GM19238 (cell line): ENCODE measurements around the gene BCS1L.

Source experiments
- DNase-seq: peaks from one replicate; pipeline ENCODE4 v3.0.0; 2011; ENCODE audit warnings: low spot score; ENCODE audit not compliant: insufficient read length

Gene BCS1L, protein sequence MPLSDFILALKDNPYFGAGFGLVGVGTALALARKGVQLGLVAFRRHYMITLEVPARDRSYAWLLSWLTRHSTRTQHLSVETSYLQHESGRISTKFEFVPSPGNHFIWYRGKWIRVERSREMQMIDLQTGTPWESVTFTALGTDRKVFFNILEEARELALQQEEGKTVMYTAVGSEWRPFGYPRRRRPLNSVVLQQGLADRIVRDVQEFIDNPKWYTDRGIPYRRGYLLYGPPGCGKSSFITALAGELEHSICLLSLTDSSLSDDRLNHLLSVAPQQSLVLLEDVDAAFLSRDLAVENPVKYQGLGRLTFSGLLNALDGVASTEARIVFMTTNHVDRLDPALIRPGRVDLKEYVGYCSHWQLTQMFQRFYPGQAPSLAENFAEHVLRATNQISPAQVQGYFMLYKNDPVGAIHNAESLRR

GRCh38 chr2:218659258-218659987 lies at the start of gene BCS1L, which contains the start of gene ZNF142:
Gene BCS1L (plus strand): TSS chr2:218659683. CDS start chr2:218660988, 1,305 bp downstream.
Gene ZNF142 (minus strand): TSS chr2:218659623. CDS start chr2:218656429, 3,194 bp downstream.
- peak; percentile 92 for DNase-seq

DNA sequence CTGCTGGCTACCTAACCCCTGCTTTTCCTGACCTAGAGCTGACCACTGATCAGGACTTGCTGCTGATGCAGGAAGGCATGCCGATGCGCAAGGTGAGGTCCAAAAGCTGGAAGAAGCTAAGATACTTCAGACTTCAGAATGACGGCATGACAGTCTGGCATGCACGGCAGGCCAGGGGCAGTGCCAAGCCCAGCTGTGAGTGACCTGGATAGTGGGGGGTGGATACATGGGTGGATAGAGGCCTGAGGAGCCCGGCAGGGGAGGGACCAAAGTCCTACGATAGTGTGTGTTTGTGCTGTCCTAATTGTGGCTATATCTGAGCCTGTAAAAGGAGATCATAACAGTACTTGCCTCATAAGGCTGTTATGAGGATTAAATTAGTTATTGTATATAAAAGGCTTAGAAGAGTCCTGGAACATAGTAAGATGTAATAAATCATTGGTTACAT lies 43.6 kb upstream of the BCS1L start:
- DNase-seq: no peak

- DNase-seq: no peak
Measured at GRCh38 chr2:218618102-218618860, 41.2 kb upstream of the BCS1L start.

GRCh38 chr2:218621007-218621406 lies 38.5 kb upstream of the BCS1L start:
- DNase-seq: no peak

- no peak for DNase-seq
Measured at GRCh38 chr2:218622606-218623365, 36.7 kb upstream of the BCS1L start.

DNA sequence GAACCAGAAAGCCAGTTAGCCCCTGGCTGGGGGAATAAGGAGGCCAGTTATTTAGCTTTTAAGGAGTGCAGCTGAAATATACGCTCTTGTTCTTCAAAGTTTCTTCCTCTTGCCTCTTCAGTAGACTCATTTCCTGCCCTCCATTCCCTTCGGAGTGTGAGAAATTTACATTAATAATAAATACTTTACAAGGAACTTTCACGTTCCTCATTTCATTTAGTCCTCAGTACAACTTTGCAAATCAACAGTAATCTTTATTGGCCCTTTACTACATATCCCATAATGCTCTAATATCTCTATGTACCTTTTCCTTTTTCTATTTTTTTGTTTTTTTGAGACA lies 36.1 kb upstream of the BCS1L start:
- DNase-seq: no peak

- DNase-seq: no peak
Measured at GRCh38 chr2:218626369-218626768, 33.1 kb upstream of the BCS1L start.

GRCh38 chr2:218627939-218628338 lies 31.5 kb upstream of the BCS1L start:
- no peak for DNase-seq

DNA sequence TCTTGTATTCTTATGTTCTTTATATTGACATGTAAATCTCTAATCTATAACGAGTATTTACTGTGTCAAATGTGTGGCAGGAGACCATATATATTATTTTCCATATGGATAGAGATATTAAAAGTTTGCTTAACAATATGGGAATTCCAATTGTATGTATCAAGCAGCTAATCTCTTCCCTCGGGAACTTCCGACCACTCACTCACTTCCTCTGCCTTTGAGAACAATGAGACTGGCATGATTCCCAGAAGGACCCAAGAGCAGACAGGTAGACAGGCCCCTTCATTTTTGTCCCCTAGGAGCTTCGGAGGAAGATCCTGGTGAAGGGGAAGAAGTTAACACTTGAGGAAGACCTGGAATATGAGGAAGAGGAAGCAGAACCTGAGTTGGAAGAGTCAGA lies 27.6 kb upstream of the BCS1L start:
- no peak for DNase-seq

- no peak for DNase-seq
Measured at GRCh38 chr2:218635719-218636118, 23.8 kb upstream of the BCS1L start.

DNA sequence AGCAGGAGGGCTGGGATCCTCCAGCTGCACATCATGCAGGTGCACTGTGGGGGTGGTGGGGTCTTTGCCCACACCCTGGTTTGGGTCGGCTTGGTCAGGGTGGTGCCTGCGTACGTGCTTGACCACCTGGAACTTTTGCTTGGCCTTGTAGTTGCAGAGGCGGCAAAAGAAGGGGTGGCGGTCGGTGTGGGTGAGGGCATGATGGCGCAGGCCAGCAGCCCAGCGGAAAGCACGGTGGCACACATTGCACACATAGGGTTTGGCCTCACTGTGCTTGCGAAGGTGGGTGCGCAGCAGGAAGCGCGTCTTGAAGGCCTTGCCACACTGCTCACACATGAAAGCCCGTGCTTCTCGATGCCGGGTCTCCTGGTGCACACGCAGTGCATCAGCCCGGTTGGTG lies 21.1 kb upstream of the BCS1L start:
- DNase-seq: no peak

- no peak for DNase-seq
Measured at GRCh38 chr2:218642121-218642656, 17.3 kb upstream of the BCS1L start.

- no peak for DNase-seq
Measured at GRCh38 chr2:218642786-218643185, 16.7 kb upstream of the BCS1L start.

- no peak for DNase-seq
Measured at GRCh38 chr2:218643751-218644310, 15.7 kb upstream of the BCS1L start.

DNA sequence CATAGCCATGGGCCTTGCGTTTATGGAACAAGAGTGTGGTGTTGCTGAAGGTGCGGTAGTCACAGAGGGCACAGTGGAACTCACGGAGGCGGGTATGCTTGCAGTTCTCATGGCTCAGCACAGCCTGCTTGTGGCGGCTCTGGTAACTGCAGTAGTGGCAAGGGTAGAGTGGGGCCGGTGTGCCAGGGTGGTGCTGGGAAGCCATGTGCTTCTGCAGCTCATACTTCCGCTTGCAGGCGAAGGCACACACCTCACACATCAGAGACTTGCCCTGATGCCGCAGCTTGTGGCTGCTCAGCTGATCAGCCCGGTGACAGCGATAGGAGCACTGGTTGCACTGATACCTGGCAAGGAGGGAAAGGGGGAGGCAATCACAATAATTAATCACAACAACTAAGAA lies 14.8 kb upstream of the BCS1L start:
- DNase-seq: no peak

- DNase-seq: no peak
Measured at GRCh38 chr2:218645126-218645525, 14.4 kb upstream of the BCS1L start.

DNA sequence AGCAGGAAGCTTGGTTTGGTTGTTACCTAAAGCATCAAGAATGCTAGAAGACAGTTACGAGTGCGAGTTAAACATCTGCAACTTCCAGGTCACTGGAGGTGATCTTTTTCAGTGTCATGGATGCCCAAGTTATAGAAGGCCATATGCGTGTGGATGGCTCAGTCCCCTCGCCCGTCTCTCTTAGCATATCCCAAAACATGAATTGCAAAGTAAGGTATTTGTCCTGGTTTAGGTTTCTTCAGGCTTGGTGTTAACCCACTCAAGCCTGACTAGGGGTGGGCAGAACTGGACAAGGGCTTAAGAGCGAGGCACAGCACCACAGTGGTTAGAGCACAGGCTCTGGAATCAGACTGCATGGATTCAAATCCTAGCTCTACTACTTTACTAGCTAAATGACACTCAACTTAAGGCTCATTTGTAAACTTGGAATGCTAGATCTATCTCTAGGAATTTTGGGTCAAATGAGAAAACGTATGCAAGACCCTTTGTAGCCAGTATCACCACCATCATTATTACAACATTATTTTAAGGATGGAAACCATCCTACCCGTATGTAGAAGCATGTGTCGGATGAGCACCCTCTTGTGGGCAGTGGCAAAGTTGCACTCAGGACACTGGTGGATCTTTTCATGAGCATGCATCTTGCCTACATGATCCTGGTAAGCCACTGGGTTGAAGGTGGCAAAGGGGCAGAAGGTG lies 11.2 kb upstream of the BCS1L start:
- peak; percentile 30 for DNase-seq

GRCh38 chr2:218648787-218649100 lies 10.7 kb upstream of the BCS1L start:
- DNase-seq: no peak

DNA sequence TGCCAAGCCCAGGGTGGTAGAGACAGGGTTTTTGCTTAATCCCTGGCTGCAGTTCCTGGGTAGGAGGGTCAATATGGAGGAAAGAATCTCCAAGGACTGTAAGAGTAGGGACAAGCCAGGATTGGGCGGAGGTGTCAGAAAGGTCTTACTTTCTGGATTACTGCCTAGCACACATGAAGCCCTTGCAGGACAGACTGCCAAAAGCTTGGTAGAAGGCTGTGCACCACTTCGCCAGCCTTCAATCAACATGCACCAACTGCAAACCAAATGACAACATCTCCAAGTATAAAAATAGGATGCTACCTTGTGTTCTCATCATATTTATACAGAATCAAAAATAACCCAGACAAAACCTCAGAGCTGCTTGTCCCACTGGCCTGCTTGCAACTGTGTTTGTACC lies 3.7 kb upstream of the BCS1L start:
- DNase-seq: no peak

DNA sequence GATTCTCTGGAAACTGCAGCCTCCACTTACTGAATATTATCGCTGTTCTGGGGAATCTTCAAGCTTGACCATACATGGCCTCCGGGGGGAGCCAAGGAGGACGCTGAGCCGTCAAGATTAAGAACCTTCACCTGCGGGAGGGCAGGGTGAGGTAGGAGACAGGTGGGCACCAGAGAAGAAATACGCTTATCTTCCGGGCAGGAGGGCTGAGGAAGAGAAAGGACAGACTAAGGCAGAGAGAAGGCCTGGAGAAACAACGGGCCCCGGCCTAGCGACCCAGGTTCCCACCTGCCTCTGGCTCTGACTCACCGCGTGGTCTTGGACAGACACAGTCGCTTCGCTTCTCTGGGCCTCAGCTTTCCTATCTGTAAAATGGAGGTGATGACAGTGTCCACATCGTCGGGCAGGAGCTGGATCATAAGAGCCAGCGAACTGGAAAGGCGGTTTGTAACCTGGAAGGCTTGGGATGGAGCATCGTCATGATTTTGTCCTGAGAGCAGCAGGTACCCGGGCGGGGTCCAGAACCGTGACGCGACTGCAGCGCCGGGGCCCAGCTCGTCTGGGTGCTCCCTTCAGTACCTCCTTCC lies 719 bp upstream of the BCS1L start:
- DNase-seq: peak; percentile 43
